RPMI7951 (cell line): ENCODE data around the gene PGM2L1. TPM values are rescaled to one million over a fixed set of nuclear protein-coding genes. Genes with fewer than 3 reads are reported as not detected.
"Not testable (repeated sequence)": the region's sequence is repeated elsewhere in the genome, so short reads cannot be mapped to it uniquely, and the experiment has no call there.

Experiments used
- DNase-seq: peaks from one replicate; pipeline ENCODE4 v3.0.0-alpha.2; 2012; ENCODE audit warnings: low read depth
- total RNA-seq: library from RNA; depleted of rRNA; stranded (reverse); fragments of >200 nt; shearing (Covaris generic); gene quantifications from 2 replicates; pipeline ENCODE4 v1.2.3, GENCODE V29; 2014

The PGM2L1 gene
- total RNA-seq, 1 experiment from 2014 or later = 5.9 TPM

DNA sequence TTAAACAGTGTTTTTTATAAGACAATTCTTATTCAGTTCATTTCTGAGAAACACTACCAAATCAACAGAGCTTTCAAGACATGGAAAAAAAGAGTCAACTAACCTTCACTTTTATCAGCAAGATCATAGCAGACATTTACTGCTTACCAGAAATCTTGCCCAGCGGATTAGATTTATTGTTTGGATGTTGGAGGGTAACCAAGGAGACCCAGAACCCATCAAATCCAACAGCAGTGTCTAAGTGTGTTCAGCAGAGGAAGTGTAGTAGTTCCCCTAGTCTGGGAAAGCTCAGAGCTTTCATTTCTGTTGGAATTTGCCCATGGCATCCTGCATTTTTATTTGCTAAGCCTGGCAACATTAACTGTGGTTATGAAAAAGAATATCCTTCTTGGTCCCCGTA is 2.4 kb upstream of the PGM2L1 start:
- DNase-seq = no peak

DNA sequence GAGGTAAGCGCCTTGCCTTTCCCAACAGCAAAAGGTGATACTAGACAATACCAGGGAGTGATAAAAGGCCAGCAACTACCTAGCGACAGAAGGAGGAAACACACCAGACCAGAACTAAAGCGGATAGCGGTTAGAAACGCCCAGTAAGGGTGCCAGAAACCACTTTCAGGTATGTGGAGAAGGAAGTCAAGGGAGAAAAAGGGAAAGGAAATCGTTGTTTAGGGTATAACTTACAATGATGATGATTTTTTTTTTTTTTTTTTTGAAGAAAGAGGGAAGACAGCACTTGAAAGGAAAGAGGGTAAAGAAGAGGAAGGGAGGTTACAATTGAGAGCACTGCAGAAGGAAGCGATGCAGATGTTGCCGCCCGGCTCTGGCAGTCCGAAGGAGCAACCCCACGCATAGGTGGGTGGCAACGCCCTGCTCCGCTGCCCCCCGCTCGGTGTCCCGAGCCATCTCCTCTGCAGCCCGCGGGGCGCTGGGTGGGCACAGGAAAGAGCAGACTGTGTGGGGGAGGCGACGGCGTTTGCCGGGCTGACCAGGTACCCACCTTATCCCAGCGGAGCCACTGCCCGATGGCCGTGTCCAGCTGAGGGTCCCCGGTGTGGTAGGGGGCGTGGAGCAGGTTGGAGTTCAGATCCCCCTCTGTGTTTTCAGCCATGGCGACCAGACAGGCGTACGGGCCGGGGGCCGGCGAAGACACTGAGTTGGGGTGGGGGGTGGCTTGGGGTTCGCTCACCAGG is 561 bp downstream of the PGM2L1 start:
- peak; percentile 37 for DNase-seq

DNA sequence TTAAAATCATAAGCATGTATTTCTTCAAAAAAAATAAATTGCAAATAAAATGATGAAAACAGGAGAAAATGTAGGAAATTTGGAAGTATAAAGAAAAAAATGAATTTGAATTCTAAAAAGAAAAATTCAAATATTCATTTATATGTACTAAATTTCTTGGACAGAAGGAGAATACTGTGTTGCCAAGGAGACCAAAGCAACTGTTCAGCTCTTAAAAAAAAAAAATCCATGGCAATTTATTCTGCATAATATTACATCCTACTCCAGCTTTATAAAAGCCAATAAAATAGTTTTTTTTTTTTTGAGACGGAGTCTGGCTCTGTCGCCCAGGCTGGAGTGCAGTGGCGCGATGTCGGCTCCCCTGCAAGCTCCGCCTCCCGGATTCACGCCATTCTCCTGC is 6.0 kb downstream of the PGM2L1 start:
- no peak for DNase-seq

DNA sequence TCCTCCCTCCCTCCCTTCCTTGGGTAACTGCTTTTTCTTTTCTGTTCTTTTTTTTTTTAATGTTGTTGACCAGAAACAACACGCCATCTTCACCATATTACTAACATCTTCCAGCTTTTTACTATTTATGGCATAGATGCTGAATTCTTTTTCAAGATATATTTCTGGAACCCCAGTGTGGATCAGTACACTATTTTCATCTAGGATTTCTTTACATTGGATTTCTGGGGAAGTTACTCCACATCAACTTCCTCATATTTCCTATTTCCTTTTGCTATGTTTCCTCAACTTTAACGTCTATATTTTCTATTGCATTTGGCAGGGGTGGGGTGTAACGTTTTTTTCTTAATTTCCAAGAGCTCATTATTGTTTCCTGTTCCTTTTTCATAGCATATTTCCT is 7.0 kb downstream of the PGM2L1 start:
- DNase-seq = no peak

DNA sequence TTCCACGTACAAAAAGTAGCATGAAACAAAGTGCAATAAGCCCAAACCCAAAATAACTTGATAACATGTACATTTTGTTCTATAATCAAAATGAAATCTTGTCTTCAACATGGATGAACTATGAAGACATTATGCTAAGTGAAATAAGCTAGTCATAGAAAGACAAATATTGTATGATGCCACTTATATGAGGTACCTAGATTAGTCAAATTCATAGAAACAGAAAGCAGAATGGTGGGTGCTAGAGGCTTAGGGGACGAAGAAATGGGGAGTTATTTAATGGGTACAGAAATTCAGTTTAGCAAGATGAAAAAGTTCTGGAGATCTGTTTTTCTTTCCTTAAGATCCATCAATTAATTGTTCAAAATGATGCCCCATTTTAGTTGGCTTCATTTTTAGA is 7.5 kb downstream of the PGM2L1 start:
- DNase-seq = no peak

DNA sequence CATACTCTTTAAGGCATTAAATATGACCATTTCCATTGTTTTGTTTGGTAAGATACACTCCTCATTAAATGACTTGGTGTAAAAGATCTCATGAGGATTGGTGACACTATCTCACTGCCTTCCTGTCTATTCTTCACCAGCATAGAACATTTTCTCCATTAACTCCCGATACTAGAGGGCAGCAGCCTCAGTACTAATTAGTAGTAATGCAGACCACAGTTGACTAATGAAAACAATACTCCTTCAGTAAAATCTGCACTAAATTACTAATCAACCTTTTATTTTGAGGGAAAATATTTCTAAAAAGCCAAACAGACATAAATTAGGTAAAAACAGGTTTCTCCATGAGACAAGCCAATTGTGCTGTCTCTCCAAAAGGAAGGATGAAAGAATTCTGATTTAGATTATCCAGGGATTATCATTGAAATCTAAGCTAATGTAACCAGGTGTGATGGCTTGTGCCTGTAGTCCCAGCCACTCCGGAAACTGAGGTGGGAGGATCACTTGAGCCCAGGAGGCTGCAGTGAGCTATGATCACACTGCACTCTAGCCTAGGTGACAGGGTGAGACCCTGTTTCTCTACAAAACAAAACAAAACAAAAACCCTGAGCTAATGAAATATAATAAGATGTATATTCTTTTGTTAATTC is 9.4 kb downstream of the PGM2L1 start:
- DNase-seq = peak; percentile 59

DNA sequence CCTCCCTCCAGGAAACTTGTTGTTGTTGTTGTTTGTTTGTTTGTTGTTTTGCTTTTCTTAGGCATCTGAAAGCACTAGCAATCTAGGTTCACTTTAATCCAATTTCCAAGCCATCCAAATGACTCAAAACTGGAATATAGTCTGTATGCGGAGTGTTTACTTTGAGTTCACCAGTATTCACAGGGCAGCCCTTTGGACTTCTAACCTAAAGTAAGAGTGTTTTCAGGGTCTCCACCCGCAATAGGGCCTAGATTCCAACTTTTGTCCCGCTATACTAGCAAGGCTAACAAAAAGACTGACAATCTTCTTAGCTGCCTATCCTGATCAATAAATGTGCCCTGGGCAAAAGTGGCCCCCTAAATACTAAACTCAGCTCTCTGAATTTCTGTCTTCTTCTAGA is 13.6 kb downstream of the PGM2L1 start:
- no peak for DNase-seq

DNA sequence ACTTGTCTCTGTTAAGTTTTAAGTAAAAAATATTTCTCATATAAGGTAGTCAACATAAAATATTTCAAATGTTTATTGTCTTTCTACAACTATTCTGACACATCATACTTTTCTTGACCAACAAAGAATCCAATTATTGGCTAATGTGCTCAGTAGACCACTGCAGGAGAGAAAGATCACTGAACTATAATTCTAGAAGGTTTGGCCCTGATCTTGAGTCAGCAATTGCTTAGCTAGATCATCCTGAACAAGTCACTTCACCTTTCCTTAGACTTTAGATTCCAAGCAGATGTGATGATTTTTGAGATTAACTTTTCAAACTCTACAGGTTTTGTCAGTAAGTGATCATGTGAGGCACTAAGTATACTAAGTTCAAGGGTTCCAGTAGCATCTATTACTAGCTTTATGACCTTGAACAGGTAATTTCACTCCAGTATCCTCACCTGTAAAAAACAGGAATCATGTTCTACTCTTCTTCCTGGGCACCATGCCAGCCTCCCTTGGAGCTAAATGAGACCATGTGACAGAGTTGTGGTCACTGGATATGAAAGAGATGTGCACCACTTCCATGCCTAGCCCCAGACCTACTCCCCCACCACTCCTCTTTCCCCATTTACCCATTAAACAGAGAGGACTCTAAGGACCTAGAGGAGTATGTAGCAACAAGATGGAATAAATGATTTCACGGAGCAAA is 17.3 kb downstream of the PGM2L1 start:
- DNase-seq = no peak

DNA sequence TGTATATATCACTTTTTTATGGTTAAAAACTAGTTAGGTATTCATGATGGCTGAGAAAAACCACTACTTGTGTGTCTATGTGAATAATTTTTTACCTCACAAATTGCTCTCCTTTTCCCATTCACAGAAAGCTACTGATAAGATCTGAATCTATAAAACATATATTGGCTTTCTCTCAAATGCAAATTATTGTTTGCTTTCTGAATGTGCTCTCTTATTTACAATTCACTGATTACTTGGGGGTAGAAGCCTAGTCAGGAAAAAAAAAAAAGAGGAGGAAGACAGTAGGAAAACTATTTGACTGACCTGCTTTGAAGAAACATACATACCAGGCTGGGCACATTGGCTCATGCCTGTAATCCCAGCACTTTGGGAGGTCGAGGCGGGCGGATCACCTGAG is 20.5 kb downstream of the PGM2L1 start:
- DNase-seq = no peak

DNA sequence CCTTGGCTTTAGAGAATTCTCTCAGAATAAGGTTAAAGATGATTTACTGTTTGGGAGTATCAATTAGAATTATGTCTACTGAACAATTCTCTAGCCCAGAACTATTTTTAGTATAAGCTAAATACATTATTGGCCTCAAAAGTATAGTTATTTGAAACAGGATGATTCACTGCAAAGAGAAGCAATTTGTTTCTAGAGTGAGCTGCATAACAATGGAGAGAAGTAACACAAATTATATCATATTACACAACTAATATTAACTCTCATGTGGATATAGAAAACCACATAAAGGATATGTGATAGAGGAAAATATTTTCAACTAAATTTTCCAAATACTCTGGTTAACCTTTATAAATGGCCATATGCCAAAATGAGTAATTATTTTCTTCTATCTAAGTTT is 24.9 kb downstream of the PGM2L1 start:
- DNase-seq = no peak

DNA sequence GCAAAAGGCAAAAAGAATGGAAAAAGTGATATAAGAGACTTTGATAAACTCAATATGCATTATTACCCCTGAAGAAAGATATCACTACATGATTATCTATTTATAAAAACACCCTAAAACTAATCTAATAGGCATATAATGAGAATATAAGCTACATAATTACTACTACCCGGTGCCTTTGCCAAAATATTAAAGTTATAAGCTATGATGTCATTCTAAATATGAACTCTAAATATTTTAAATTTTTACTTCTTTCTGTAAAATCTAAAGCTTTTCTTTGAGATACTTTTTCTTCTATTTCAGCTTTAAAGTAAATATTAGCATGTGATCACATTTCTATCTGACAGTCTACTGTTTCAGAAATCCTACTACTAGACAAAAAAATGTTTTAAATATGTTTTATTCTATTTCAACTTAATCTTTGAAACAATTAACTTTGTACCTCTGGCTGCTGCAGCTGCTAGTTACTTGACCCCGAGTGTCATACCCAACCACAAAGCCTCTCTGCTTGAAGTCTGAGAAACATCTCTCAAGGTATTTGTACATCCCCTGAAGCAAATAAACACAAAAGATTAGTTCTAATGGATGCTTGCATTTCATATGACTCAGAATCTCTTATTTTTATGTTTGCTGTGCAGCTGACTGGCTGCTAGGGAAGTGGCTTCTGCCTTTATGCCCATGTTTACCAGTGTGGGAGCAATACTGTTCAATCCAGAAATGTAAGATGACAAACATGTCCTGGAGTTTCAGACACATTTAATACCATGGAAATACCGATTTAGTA is 26.8 kb downstream of the PGM2L1 start:
- peak; percentile 83 for DNase-seq

DNA sequence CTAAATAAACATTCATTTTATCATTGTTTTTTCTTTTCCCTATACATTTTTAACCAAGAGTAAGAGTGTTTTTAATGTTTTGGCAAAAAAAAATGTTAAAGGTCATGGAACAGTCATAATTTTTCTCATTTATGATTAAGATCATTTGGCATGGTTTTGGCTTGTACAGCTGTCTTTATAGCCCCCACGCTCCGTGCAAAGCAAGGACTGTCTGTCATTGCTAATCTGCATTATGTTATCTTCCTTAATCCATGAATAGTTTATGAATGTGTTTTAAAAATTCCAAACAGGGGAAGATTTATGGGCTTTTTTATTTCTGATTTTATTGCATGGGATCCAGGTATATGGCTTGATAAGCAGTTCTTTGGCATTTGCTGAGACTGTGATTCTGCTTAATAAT is 28.1 kb downstream of the PGM2L1 start:
- DNase-seq = no peak

DNA sequence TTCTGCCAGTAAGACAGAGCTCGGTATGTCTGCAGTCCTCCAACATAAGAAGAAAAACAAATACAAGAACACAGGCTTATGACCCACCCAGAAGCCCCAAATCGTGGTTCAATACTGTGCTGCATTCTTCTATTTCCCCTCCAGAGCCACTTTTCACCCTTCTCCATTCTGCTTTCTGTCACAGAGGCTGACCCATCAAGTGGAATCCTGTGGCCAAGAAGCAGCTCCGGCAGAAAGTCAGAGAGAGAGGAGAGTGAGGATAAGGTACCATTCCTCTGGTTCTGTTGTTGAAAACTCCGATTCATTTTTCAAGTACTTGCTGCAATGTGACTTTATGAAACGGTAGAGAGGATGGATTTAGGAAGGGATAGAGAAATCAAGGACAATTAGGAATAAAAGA is 30.4 kb downstream of the PGM2L1 start:
- DNase-seq = no peak

DNA sequence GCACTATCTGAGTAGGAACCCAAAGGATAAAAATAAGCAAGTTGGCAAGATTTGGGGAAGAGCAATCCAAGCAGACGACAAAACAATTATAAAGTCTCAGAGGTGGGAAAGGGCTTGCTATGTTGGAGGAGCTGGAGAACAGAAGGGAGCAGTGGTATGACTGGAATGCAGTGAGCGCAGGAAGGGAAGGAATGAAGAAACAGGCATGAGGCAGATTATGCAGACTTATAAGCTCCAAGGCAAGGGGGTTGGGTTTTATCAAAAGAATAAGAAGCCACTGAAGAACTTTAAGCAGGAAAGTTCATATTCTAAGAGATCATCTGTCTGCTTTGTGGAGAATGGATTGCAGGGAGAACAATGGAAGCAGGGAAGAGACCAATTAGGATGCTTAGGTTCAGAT is 31.7 kb downstream of the PGM2L1 start:
- peak; percentile 26 for DNase-seq

DNA sequence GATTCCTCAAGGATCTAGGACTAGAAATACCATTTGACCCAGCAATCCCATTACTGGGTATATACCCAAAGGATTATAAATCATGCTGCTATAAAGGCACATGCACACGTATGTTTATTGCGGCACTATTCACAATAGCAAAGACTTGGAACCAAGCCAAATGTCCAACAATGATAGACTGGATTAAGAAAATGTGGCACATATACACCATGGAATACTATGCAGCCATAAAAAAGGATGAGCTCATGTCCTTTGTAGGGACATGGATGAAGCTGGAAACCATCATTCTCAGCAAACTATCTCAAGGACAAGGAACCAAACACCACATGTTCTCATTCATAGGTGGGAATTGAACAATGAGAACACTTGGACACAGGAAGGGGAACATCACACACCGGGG is 32.4 kb downstream of the PGM2L1 start:
- not testable (repeated sequence) for DNase-seq

DNA sequence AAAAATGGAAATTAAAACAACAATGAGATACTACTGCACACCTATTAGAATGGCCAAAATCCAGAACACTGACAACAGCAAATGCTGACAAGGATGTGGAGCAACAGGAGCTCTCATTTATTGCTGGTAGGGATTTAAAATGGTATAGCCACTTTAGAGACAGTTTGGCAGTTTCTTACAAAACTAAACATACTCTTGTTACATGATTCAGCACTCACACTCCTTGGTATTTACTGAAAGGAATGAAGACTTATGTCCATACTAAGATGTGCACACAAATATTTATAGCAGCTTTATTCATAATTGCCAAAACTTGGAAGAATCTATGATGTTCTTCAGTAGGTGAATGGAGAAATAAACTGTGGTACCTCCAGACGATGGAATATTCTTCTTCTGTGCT is 40.8 kb downstream of the PGM2L1 start:
- DNase-seq = no peak

DNA sequence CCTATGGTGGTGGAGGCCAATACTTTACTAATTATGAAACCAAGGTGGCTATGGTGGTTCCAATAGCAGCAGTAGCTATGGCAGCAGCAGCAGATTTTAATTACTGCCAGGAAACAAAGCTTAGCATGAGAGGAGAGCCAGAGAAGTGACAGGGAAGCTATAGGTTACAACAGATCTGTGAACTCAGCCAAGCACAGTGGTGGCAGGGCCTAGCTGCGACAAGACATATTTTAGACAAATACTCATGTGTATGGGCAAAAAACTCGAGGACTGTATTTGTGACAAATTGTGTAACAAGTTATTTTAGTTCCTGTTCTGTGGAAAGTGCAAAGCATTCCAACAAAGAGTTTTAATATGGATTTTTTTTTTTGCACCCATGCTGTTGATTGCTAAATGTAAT is 42.6 kb downstream of the PGM2L1 start:
- no peak for DNase-seq

DNA sequence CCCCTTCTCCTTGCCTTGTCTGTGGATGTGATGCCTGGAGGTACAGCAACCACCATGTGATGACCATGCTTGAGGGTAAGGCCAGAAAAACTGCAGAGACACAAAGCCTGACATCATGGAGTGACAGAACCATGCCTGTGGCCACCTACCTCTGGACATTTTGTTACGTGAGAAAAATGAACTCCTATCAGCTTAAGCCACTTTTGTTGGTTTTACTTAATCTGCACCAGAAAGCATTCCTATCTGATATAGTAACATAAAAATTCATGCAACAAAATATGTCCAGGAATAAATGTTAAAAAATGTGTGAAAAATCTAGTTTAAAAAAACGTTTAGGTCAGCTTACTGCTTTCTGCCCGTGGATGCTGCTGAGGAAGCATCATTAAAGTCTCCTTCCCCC is 44.2 kb downstream of the PGM2L1 start:
- DNase-seq = no peak

DNA sequence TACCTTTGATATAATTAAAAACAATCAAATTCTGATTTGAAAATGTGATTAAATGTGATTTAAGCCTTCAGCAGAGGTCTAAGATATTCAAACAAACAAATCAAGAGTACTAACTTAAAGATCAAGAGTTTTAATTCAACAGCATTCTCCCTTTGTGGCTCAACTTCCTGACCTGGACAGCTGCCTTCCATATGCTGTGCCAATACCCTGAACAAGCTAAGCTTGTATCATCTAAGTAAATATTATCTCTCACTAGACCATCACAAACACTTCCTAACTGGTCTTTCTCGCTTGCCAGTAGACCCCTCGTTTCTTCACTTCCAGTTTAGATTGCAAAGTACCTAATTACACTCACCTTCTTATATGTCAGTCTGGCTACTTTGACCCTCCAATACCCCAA is 50.9 kb downstream of the PGM2L1 start:
- DNase-seq = peak; percentile 12

DNA sequence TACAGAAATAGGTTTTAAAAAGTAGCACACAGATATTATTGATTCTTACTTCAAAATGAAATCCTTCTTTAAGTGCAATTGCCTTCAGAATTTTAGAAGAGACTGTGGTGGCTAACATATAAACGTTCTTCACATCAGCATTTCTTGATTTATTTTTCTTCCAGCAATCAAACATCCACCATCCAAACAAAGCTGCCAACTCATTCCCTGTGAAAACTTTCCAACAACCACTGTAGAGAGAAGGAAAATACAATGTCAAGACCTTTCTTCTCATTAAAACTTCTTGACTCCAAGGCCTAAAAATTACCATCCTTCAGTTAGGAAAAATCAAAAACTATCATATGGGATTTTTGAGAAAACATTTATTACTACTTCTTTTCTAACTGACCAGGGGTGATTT is 52.8 kb downstream of the PGM2L1 start:
- no peak for DNase-seq

DNA sequence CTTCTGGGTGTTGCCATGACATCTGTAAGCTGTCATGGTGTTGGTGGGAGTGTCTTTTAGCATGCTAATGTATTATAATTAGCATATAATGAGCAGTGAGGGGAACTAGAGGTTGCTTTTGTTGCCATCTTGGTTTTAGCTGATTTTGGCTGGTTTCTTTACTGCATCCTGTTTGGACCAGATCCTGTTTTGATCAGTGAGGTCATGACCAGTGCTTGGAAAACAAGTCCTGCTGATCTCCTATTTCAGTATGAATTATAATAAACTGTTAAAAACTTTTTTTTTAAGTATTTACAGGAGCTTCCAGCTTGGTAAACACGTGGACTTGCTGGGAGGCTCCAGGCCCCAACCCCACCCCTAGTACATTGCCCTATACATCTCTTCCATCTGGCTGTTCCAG is 56.3 kb downstream of the PGM2L1 start:
- DNase-seq = no peak

DNA sequence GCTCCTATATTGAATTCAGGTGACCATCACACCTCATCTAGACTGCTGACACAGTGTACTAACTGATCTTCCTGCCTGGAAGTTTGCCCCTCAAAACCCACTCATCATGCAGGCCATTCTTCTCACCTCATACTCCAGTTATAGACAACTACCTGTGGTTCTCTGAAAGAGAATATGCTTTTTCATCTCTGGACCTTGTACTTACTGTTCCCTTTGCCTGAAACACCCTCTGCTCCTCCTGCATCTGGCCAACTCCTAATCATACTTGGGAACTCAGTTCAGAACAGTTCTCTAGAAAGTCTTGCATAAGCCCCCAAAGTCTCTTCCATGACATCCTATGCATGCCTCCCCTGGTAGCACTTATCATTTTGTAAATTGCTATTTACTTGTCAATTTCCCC is 58.6 kb downstream of the PGM2L1 start:
- no peak for DNase-seq
